Muscle layer of duodenum (tissue), 2 donors: Measurements from ENCODE around the gene KMT2B.

Experiments used
- H3K27ac ChIP-seq: one replicate; pipeline ENCODE4 v1.7.0; 2013; ENCODE audit warnings: mild to moderate bottlenecking, low read length
- H3K27me3 ChIP-seq: one replicate; pipeline ENCODE4 v1.7.0; 2013; ENCODE audit warnings: low read depth, mild to moderate bottlenecking, control low read depth, low read length
- H3K36me3 ChIP-seq, 2 donors: one replicate each; pipeline ENCODE4 v1.7.0; 2013; ENCODE audit warnings: low read length in 2 of 2, control low read depth in 1 of 2, mild to moderate bottlenecking in 1 of 2; ENCODE audit not compliant: insufficient read depth in 2 of 2, control insufficient read depth in 1 of 2
- H3K4me1 ChIP-seq, 2 donors: one replicate each; pipeline ENCODE4 v1.7.0; 2013; ENCODE audit warnings: low read length in 2 of 2, mild to moderate bottlenecking in 2 of 2, control low read depth in 1 of 2, moderate library complexity in 1 of 2; ENCODE audit not compliant: insufficient read depth in 2 of 2, control insufficient read depth in 1 of 2
- H3K4me3 ChIP-seq, 2 donors: one replicate each; pipeline ENCODE4 v1.7.0; 2013; ENCODE audit warnings: low read length in 2 of 2, low read depth in 1 of 2, mild to moderate bottlenecking in 1 of 2
- H3K9me3 ChIP-seq, 2 donors: one replicate each; pipeline ENCODE4 v1.7.0; 2013; ENCODE audit warnings: low read length in 2 of 2, control low read depth in 1 of 2, mild to moderate bottlenecking in 1 of 2; ENCODE audit not compliant: control insufficient read depth in 1 of 2
- donor health status: healthy.

Gene KMT2B

DNA sequence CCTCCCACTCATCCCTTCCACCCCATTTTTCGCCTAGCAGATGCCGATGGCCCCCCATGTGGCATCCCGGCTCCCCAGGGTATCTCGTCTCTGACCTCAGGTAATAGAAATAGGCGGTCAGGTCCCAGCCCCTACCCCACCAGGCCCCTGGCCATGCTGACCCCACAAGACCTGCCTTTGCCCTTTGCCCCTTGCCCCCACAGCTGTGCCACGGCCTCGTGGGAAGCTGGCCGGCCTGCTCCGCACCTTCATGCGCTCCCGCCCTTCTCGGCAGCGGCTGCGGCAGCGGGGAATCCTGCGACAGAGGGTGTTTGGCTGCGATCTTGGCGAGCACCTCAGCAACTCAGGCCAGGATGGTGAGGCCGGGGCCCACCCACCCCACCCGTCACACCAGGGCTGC, 62.9 kb downstream of the KMT2B start:
- Histone ChIP-seq H3K9me3 (no peaks in the 10 kb centered on the region), H3K4me3 (no peak overlapping the region), H3K27me3 (no peaks in the 10 kb centered on the region), H3K4me1 (peaks cover 0 to 7% of the 10 kb centered on the region in 2 donors), H3K27ac (no peak overlapping the region), H3K36me3 (peaks cover 7 to 28% of the 10 kb centered on the region in 2 donors)

DNA sequence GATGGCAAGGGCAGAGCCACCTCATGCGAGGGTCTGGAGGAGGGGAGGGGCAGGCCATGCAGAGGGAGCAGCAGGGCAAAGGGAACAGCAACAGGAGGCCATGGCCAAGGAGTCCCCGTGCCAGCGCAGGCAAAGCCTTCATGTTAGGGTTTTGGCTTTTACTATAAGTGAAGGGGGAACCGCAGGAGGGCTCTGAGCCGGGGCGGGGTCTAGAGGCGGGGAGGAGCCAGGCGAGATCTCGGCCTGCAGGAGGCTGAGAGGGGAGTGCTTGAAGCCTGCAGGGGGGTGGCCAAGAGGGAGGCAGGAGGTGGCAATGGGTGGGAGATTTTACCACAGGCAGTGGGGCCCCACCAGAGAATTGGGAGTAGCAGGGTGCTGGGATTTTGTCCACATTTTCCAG, 63.8 kb downstream of the KMT2B start:
- Histone ChIP-seq H3K4me3 (no peak overlapping the region), H3K4me1 (peaks cover 0 to under 1% of the 10 kb centered on the region in 2 donors), H3K27ac (no peak overlapping the region), H3K27me3 (no peaks in the 10 kb centered on the region), H3K36me3 (peaks cover 7 to 28% of the 10 kb centered on the region in 2 donors), H3K9me3 (no peaks in the 10 kb centered on the region)

DNA sequence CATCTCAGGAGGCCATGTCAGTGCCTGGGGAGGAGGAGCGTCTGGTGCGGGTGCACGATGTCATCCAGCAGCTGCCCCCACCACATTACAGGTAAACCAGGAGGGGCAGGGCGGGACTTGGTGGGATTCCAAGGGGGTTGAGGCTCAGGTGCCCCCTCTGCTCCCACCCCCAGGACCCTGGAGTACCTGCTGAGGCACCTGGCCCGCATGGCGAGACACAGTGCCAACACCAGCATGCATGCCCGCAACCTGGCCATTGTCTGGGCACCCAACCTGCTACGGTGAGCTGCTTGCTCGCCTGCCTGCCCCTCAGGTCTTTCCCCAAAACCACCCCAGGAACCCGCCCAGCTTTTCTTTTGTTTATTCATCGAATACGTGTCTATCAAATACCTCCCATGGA, 64.8 kb downstream of the KMT2B start:
- Histone ChIP-seq H3K4me1 (no peaks in the 10 kb centered on the region), H3K27ac (no peak overlapping the region), H3K4me3 (no peak overlapping the region), H3K36me3 (peaks cover 7 to 28% of the 10 kb centered on the region in 2 donors), H3K9me3 (no peaks in the 10 kb centered on the region), H3K27me3 (no peaks in the 10 kb centered on the region)

DNA sequence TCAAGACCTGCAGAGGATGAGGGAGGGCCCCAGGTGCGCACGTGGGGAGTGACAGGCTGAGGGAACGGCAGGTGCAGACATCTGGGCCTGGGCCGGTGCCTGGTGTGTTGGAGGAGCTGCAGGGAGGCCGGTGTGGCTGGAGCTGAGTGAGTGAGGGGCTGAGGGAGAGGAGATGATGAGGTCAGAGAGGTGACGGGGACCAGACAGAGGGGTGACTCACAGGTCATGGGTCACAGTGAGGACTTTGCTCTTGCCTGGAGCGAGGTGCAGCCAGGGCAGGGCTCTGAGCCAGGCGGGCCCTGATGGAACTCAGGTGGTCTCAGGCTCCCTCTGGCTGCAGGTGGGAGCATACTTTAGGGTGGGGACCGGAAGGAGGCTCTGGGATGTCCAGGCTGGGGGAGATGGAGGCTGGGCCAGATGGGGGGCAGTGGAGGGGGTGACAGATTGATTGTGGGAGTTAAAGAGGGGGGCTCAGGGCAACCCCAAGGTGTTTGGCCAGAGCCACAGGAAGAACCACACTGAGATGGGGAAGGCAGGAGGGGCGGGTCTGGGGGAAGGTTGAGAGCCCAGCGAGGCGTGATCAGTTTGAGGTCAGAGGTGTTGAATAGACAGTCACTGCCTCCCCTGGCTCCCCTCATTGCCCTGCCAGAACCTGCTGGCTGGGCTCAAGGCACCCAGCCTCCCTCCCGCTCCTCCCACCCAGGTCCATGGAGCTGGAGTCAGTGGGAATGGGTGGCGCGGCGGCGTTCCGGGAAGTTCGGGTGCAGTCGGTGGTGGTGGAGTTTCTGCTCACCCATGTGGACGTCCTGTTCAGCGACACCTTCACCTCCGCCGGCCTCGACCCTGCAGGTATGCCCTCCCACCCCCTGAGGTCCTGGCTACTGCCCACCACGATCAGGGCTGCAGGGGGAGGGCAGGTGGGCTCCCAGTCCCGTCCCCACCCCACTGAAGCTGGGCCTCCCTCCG, 65.9 kb downstream of the KMT2B start:
- H3K4me1 ChIP-seq: no peaks in the 10 kb centered on the region
- H3K27ac ChIP-seq: no peak overlapping the region
- no peak overlapping the region for H3K4me3 ChIP-seq
- H3K36me3 ChIP-seq: peaks cover 7 to 28% of the 10 kb centered on the region in 2 donors
- H3K9me3 ChIP-seq: no peaks in the 10 kb centered on the region
- no peaks in the 10 kb centered on the region for H3K27me3 ChIP-seq

DNA sequence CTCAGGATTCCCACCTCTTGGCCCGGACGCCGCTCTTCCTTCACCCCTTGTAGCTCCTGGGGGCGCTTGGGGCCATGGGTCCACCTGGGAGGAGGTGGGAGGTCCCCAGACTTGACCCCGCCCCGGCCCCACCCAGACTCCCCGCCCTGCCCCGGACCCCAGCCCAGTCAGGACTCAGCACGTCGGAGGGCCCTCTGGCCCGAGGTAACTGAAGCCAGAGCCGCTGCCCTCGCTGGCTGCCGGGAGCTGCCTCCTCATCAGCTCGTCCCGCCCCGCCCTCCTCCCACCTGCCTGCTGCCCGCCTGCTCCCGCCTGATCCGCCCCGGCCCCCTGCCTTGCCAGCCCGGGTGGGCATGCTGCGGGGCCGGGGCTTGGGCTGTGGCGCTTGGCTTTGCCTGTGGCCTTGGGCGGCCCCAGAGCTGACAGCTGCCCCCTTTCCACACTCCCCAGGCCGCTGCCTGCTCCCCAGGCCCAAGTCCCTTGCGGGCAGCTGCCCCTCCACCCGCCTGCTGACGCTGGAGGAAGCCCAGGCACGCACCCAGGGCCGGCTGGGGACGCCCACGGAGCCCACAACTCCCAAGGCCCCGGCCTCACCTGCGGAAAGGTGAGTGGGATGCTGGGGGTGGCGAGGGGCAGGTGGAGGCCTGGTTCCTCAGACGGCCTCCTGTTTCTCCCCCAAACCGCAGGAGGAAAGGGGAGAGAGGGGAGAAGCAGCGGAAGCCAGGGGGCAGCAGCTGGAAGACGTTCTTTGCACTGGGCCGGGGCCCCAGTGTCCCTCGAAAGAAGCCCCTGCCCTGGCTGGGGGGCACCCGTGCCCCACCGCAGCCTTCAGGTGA, 66.9 kb downstream of the KMT2B start:
- H3K4me1 ChIP-seq: no peaks in the 10 kb centered on the region
- H3K36me3 ChIP-seq: peaks cover 7 to 28% of the 10 kb centered on the region in 2 donors
- no peaks in the 10 kb centered on the region for H3K9me3 ChIP-seq
- H3K27ac ChIP-seq: no peak overlapping the region
- H3K27me3 ChIP-seq: no peaks in the 10 kb centered on the region
- H3K4me3 ChIP-seq: no peak overlapping the region

DNA sequence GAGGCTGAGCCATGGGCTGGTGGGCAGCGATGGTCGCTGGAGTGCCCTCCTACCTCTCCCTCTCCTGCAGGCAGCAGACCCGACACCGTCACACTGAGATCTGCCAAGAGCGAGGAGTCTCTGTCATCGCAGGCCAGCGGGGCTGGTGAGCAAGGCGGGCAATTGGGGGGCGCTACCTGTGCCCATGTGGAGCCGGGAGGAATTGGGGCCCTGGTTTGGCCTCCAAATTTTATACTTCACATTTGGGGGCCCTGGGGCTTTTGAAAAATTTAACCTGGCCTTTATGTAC, 67.5 kb downstream of the KMT2B start:
- H3K4me1 ChIP-seq: no peaks in the 10 kb centered on the region
- H3K4me3 ChIP-seq: no peak overlapping the region
- H3K36me3 ChIP-seq: peaks cover 7 to 28% of the 10 kb centered on the region in 2 donors
- no peak overlapping the region for H3K27ac ChIP-seq
- H3K27me3 ChIP-seq: no peaks in the 10 kb centered on the region
- no peaks in the 10 kb centered on the region for H3K9me3 ChIP-seq

DNA sequence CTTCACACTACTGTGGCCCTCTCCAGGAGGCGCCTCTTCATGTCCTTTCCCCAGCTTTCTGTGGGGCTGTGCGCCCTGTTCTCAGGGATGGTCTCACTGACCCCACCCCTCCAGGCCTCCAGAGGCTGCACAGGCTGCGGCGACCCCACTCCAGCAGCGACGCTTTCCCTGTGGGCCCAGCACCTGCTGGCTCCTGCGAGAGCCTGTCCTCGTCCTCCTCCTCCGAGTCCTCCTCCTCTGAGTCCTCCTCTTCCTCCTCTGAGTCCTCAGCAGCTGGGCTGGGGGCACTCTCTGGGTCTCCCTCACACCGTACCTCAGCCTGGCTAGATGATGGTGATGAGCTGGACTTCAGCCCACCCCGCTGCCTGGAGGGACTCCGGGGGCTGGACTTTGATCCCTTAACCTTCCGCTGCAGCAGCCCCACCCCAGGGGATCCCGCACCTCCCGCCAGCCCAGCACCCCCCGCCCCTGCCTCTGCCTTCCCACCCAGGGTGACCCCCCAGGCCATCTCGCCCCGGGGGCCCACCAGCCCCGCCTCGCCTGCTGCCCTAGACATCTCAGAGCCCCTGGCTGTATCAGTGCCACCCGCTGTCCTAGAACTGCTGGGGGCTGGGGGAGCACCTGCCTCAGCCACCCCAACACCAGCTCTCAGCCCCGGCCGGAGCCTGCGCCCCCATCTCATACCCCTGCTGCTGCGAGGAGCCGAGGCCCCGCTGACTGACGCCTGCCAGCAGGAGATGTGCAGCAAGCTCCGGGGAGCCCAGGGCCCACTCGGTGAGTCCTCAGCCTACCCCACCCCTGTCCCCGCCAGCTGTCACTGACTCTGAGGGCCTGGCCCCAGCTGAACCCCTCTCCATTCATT, 68.7 kb downstream of the KMT2B start:
- no peaks in the 10 kb centered on the region for H3K9me3 ChIP-seq
- H3K4me1 ChIP-seq: no peaks in the 10 kb centered on the region
- H3K36me3 ChIP-seq: peaks cover 7 to 26% of the 10 kb centered on the region in 2 donors
- no peak overlapping the region for H3K27ac ChIP-seq
- H3K27me3 ChIP-seq: no peaks in the 10 kb centered on the region
- H3K4me3 ChIP-seq: no peak overlapping the region

DNA sequence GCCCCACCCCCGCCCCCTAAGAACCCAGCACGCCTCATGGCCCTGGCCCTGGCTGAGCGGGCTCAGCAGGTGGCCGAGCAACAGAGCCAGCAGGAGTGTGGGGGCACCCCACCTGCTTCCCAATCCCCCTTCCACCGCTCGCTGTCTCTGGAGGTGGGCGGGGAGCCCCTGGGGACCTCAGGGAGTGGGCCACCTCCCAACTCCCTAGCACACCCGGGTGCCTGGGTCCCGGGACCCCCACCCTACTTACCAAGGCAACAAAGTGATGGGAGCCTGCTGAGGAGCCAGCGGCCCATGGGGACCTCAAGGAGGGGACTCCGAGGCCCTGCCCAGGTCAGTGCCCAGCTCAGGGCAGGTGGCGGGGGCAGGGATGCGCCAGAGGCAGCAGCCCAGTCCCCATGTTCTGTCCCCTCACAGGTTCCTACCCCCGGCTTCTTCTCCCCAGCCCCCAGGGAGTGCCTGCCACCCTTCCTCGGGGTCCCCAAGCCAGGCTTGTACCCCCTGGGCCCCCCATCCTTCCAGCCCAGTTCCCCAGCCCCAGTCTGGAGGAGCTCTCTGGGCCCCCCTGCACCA, 69.5 kb downstream of the KMT2B start:
- Histone ChIP-seq H3K27me3 (no peaks in the 10 kb centered on the region), H3K4me1 (no peaks in the 10 kb centered on the region), H3K36me3 (peaks cover 7 to 18% of the 10 kb centered on the region in 2 donors), H3K9me3 (no peaks in the 10 kb centered on the region), H3K27ac (no peak overlapping the region), H3K4me3 (no peak overlapping the region)
